GM12878 (cell line): ENCODE measurements around the gene FYB1. TPM values are rescaled to one million over a fixed set of nuclear protein-coding genes. Genes with fewer than 3 reads are reported as not detected.

Experiments used
- ATAC-seq: fragments of 200-7000 bp; cut with Tn5 transposase; 3 replicates; pipeline ENCODE4 v1.9.1; 2020; ENCODE audit warnings: mild to moderate bottlenecking, moderate library complexity
- BruUV-seq: library from RNA; stranded (reverse); fragments of 400-500 nt; replicated peaks from 2 replicates; lab custom pipeline; 2021; lab: Mats Ljungman, UMichigan
- CTCF ChIA-PET: fragments of 300-600 bp; sonication (Branson Sonifier 250); formaldehyde crosslinking; extraction: SDS; loops from one replicate; lab custom pipeline; 2021; ENCODE audit warnings: inconsistent platforms; lab: Yijun Ruan, JAX
- POLR2A ChIA-PET: fragments of 350-600 bp; formaldehyde crosslinking; extraction: SDS; loops from one replicate; lab custom pipeline; 2021; ENCODE audit warnings: inconsistent platforms; lab: Charles Lee
- RAD21 ChIA-PET: fragments of 300-600 bp; sonication (Branson Sonifier 250); formaldehyde crosslinking; loops from one replicate; lab custom pipeline; 2023; ENCODE audit warnings: antibody characterized with exemption; ENCODE audit not compliant: unreplicated experiment; lab: Charles Lee
- SMC1A ChIA-PET: fragments of 300-600 bp; sonication (Branson Sonifier 250); formaldehyde crosslinking; loops from one replicate; lab custom pipeline; 2023; ENCODE audit not compliant: unreplicated experiment, uncharacterized antibody; lab: Charles Lee
- DNase-seq: peaks from one replicate; pipeline ENCODE4 v3.0.0-alpha.2; 2011; ENCODE audit warnings: low read depth, low spot score
- FAIRE-seq: peaks from 3 replicates; lab custom pipeline; 2011; peaks lifted over from hg19 to GRCh38; lab: Jason Lieb, UNC
- H2AFZ ChIP-seq: 2 replicates; pipeline ENCODE4 v1.6.0; 2011; ENCODE audit warnings: low read depth, low read length, control low read depth; ENCODE audit not compliant: control insufficient read depth
- H3K27ac ChIP-seq: 2 replicates; pipeline ENCODE4 v1.5.1; 2011; ENCODE audit warnings: control low read depth; ENCODE audit not compliant: control insufficient read depth, insufficient read depth
- H3K27me3 ChIP-seq, 2 experiments: replicated peaks in 1 of 2; 2 replicates each; pipeline versions ENCODE4 v1.6.0 to v1.6.1; 2011; ENCODE audit warnings: low read length in 1 of 2; ENCODE audit not compliant: control insufficient read depth in 2 of 2, insufficient read depth in 2 of 2
- H3K36me3 ChIP-seq, 2 experiments: 2 replicates each; pipeline ENCODE4 v1.5.1; 2011; ENCODE audit warnings: low read length in 1 of 2; ENCODE audit not compliant: control insufficient read depth in 2 of 2, insufficient read depth in 2 of 2
- H3K4me1 ChIP-seq: 2 replicates; pipeline ENCODE4 v1.6.1; 2011; ENCODE audit warnings: mild to moderate bottlenecking, low read length, moderate library complexity, mixed read lengths; ENCODE audit not compliant: control insufficient read depth, insufficient read depth
- H3K4me2 ChIP-seq: 2 replicates; pipeline ENCODE4 v1.6.0; 2011; ENCODE audit warnings: control low read depth; ENCODE audit not compliant: control insufficient read depth, insufficient read depth
- H3K4me3 ChIP-seq: fragments of 200-600 bp; sonication (generic); 2 replicates; pipeline ENCODE4 v1.5.1; 2016
- H3K79me2 ChIP-seq: 2 replicates; pipeline ENCODE4 v1.6.0; 2011; ENCODE audit warnings: low read length; ENCODE audit not compliant: control insufficient read depth, insufficient read depth
- H3K9ac ChIP-seq: 2 replicates; pipeline ENCODE4 v1.8.0; 2011; ENCODE audit warnings: low read length, control low read depth, mixed read lengths; ENCODE audit not compliant: control insufficient read depth, insufficient read depth
- H3K9me3 ChIP-seq: replicated peaks from 3 replicates; pipeline ENCODE4 v1.5.1; 2011; ENCODE audit warnings: mild to moderate bottlenecking, low read length; ENCODE audit not compliant: control insufficient read depth, insufficient read depth
- H4K20me1 ChIP-seq: 2 replicates; pipeline ENCODE4 v1.6.0; 2011; ENCODE audit not compliant: control insufficient read depth, insufficient read depth
- BCL11A ChIP-seq: IDR thresholded peaks from 2 replicates; pipeline ENCODE4 v1.6.1; 2011; ENCODE audit warnings: low read depth, low read length
- BCLAF1 ChIP-seq: fragments of 450-650 bp; IDR thresholded peaks from 2 replicates; pipeline ENCODE4 v1.6.1; 2017; ENCODE audit warnings: antibody characterized with exemption, mild to moderate bottlenecking, moderate library complexity
- CHD1 ChIP-seq: IDR thresholded peaks from 2 replicates; pipeline ENCODE4 v1.6.1; 2012; ENCODE audit warnings: low read depth, low read length, improper control_type of control experiment
- DPF2 ChIP-seq: fragments of 450-650 bp; IDR thresholded peaks from 2 replicates; pipeline ENCODE4 v1.6.1; 2017; ENCODE audit warnings: mild to moderate bottlenecking
- GATAD2B ChIP-seq: fragments of 450-650 bp; conservative IDR thresholded peaks from 2 replicates; pipeline ENCODE4 v1.6.1; 2017; ENCODE audit warnings: low read depth, mild to moderate bottlenecking, moderate library complexity
- MEF2B ChIP-seq: fragments of 450-650 bp; IDR thresholded peaks from 2 replicates; pipeline ENCODE4 v1.6.1; 2018; ENCODE audit warnings: mild to moderate bottlenecking, moderate library complexity; ENCODE audit not compliant: partially characterized antibody, poor library complexity, severe bottlenecking
- MTA3 ChIP-seq: IDR thresholded peaks from 2 replicates; pipeline ENCODE4 v1.6.1; 2012; ENCODE audit warnings: low read length, inconsistent platforms, borderline replicate concordance
- MYC ChIP-seq: IDR thresholded peaks from 2 replicates; pipeline ENCODE4 v1.6.1; 2011; ENCODE audit warnings: mild to moderate bottlenecking, low read length, moderate library complexity, inconsistent platforms; ENCODE audit not compliant: insufficient read depth, insufficient replicate concordance, insufficient read length, severe bottlenecking
- PML ChIP-seq: IDR thresholded peaks from 2 replicates; pipeline ENCODE4 v1.6.1; 2012; ENCODE audit warnings: low read length, inconsistent platforms
- POLR2AphosphoS2 ChIP-seq: IDR thresholded peaks from 2 replicates; pipeline ENCODE4 v1.6.1; 2011; ENCODE audit warnings: low read depth, mild to moderate bottlenecking, low read length, improper control_type of control experiment, moderate library complexity
- TAF1 ChIP-seq: IDR thresholded peaks from 2 replicates; pipeline ENCODE4 v1.6.1; 2011; ENCODE audit warnings: mild to moderate bottlenecking, low read depth, low read length, borderline replicate concordance
- TCF7 ChIP-seq: IDR thresholded peaks from 2 replicates; pipeline ENCODE4 v1.6.1; 2014; ENCODE audit warnings: antibody characterized with exemption, borderline replicate concordance
- USF2 ChIP-seq: IDR thresholded peaks from 2 replicates; pipeline ENCODE4 v1.6.1; 2011; ENCODE audit warnings: low read depth, low read length, improper control_type of control experiment, borderline replicate concordance
- WGBS: methylation state at CpG from one replicate; pipeline ENCODE4 v1.1.6; 2016; ENCODE audit warnings: low lambda C conversion rate; ENCODE audit not compliant: insufficient replicate concordance, insufficient coverage; ENCODE audit errors: missing lambda C conversion rate; 5-methylcytosine and 5-hydroxymethylcytosine counted together
- in situ Hi-C: fragments of 300-500 bp; cut with MboI; formaldehyde crosslinking; loops from 9 replicates; pipeline ENCODE4 v1.14.3; 2018; ENCODE audit warnings: mixed read lengths
- intact Hi-C: fragments of 100-400 bp; cut with micrococcal nuclease; formaldehyde crosslinking; loops from one replicate; pipeline ENCODE4 v1.14.2; 2022; ENCODE audit not compliant: unreplicated experiment
- polyA plus RNA-seq, 11 experiments: library from polyadenylated mRNA; depleted of rRNA in 4 of 11; unstranded in 6 of 11; stranded (reverse) in 5 of 11; fragments of >200 nt; fragmentation: Nextera tagmentation in 4 of 11; fragmentation: Illumina TruSeq in 1 of 11; extraction: Ambion mirVana in 4 of 11; extraction: Trizol in 1 of 11; gene quantifications; 1 replicate in 1 of 11; 2 replicates in 10 of 11; pipeline versions ENCODE4 v1.2.1 to v1.2.3, GENCODE V29; 2011 to 2016; ENCODE audit warnings: inconsistent platforms in 2 of 11, missing spikeins in 2 of 11, low read depth in 1 of 11
- total RNA-seq, 4 experiments: library from RNA; depleted of rRNA in 3 of 4; stranded (reverse); fragments of >200 nt in 3 of 4; fragmentation: Illumina TruSeq in 1 of 4; extraction: Trizol in 1 of 4; gene quantifications; 2 replicates each; pipeline versions ENCODE4 v1.2.1 to v1.2.3, GENCODE V29; 2013 to 2021

The FYB1 gene
- total and polyA plus RNA-seq, 10 of the 15 experiments (the other 5 are each of a cell fraction or from before 2014, with no cell fraction given): 0.06 to 4.3 (median 0.25) TPM; not detected in 2

GRCh38 chr5:39192450-39193160 is 26.8 kb downstream of the FYB1 start (continued):
- TF ChIP-seq MTA3 (no peak), POLR2AphosphoS2 (no peak), MEF2B (no peak), MYC (no peak)

GRCh38 chr5:39191216-39191615 is 28.1 kb downstream of the FYB1 start:
- SMC1A ChIA-PET: interaction anchor here (1.4 to 2.8 kb wide), 3 partner anchors 10 to 21 kb away, joined by 3 to 7 read pairs (median 7); no protein-coding TSS in a partner anchor
- Histone ChIP-seq H3K79me2 (no peaks in the 10 kb centered on the region), H3K9ac (no peak overlapping the region), H3K36me3 (no peaks in the 10 kb centered on the region), H3K27ac (no peak overlapping the region), H3K27me3 (no peaks in the 10 kb centered on the region), H3K4me1 (peaks cover 6% of the 10 kb centered on the region; the same call in 1 of the 2 replicates), H3K9me3 (no peaks in the 10 kb centered on the region), H3K4me2 (no peak overlapping the region), H4K20me1 (no peaks in the 10 kb centered on the region), H2AFZ (no peak overlapping the region), H3K4me3 (no peak overlapping the region)
- ATAC-seq (no peak), FAIRE-seq (no peak), DNase-seq (no peak)
- intact Hi-C loops (no loop called here), in situ Hi-C loops (no loop called here)
- RAD21 ChIA-PET: no interaction called here
- POLR2A ChIA-PET: interaction anchor here (1.5 kb wide), 1 partner anchor 10 kb away, joined by 5 read pairs; no protein-coding TSS in a partner anchor
- WGBS: 6% methylated on average over 6 of the region's 6 CpGs
- no TSS peak for BruUV-seq
- TF ChIP-seq DPF2: no peak
- no peak for TF ChIP-seq GATAD2B
- TF ChIP-seq USF2: no peak
- no peak for TF ChIP-seq TAF1
- TF ChIP-seq BCL11A: no peak
- TF ChIP-seq PML: no peak
- no peak for TF ChIP-seq BCLAF1
- no peak for TF ChIP-seq TCF7
- no peak for TF ChIP-seq CHD1
- CTCF ChIA-PET: interaction anchor here (1.5 kb wide), 1 partner anchor 14 kb away, joined by 4 read pairs; no protein-coding TSS in a partner anchor
